HG03354 (cell line): ENCODE measurements around the gene PGLYRP1.

Experiments
- ATAC-seq: cut with Tn5 transposase; IDR thresholded peaks from one replicate; pipeline ENCODE4 v1.9.1; 2021; ENCODE audit warnings: mild to moderate bottlenecking; ENCODE audit not compliant: unreplicated experiment, poor library complexity, severe bottlenecking

Gene PGLYRP1

GRCh38 chr19:46009530-46010510 is 13.0 kb downstream of the PGLYRP1 start:
- no peak for ATAC-seq

DNA sequence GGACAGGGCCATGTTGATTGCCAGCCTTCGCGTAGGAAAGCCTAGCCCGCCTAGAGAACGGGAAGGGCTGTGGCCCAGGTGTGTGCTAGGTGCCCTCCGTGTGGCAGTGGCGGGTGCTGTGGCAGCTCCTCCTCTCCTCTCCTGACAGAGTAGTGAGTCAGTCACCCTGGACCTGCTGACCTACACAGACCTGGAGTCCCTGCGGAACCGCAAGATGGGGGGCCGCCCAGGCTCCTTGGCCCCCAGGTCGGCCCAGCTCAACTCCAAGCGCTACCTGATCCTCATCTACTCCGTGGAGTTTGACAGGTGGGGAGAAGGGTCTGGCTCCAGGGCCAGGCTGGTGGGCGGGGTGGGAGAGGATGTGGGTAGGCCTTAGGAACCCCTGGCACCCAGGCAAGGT is 16.4 kb downstream of the PGLYRP1 start:
- no peak for ATAC-seq

DNA sequence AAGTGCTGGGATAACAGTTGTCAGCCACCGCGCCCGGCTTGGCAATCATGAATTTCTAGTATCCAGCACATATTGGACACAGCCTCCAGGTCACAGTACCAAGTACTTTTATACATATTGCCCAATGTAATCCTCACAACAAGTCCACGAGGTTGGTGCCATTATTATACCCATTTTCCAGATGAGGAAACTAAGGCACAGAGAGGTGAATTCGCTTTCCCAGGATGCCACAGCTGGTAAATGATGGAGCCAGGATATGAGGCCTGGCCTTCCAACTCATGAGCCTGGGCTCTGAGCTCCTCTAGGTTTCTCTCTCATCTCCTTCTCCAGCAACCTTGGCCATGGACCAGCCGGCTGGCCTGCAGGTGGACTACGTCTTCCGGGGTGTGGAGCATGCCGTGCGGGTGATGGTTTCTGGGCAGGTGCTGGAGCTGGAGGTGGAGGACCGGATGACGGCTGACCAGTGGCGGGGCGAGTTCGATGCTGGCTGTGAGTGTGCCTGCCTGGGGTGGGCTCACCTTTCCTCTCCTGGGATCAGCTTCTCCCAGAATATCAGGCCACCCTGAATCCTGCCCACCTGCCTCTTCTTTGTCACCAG is 20.1 kb downstream of the PGLYRP1 start:
- no peak for ATAC-seq

DNA sequence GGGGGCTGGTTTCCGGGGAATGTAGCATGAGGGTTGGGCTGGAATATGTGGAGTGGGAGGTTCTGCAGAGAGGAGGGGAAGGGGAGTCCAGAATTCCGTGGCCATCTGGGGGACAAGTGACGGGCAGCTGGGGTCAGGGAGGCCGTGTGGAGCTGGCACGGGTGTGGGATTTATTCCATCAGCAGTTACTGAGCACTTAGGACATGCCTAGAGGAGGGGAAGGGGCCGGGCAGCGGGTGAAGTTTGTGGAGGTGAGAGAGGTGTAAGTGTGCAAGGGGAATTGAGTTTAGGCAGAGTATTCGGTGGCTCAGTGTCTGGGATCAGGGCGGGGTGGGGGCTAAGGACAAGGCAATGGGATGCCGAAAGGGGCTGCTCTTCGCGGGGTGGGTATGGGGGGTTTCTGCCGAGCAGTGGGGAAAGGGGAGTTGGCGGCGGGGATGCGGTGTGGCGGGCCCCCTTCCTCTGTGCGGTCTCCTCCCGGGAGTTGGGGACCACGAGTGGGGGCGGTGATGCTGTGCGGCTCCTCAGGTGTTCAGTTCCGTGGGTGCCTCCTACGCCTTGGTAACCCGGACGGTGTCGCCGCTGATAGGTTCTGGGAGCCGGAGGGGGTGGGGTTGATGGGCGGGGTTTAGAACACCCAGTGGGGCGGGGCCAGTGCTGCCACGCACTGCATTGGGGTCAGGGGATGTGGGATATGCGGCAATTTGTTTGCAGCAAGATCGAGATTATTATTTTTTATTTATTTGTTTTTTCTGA is 22.2 kb downstream of the PGLYRP1 start:
- no peak for ATAC-seq

DNA sequence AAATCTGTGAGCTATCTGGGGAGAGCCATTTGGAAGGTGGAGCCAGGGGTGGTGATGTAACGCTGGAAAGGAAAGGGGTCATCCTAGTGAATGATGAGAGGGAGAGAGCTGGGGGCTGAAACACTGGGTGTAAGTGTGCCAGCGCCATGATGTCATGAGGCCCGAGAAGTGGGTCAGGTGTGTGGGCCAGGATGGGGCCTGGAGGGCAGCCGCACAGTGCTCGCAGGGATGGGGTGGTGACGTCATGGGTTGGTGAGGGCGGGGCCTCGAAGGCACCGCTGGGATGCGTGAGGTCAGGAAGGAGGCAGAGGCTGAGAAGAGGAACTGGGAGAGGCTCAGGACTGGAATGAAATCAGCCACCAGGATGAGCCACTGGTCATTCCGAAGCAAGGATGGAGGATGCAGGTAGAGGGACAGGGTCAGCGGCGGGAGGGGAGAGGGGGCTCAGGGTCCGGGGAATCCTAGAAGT is 23.2 kb downstream of the PGLYRP1 start:
- ATAC-seq, result no peak

GRCh38 chr19:45998834-45999233 is 24.0 kb downstream of the PGLYRP1 start:
- no peak for ATAC-seq

DNA sequence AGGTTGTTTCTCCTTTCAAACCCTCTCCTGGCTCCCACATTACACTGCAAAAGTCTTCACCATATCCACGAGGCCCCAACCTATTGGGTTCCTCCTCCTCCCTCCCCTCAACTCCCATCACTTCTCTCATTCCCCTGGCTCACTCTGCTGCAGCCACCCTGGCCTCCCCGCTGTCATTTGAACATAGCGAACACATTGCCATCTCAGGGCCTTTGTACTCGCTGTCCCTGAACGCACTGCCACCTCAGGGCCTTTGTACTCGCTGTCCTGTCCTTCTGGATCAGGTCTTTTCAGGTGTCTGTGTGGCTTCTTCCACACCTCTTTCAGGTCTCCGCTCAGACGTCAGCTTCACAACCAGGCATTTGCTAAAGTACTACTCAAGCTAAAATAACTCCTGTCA is 25.9 kb downstream of the PGLYRP1 start:
- ATAC-seq, result no peak

- no peak for ATAC-seq
These were observed 27.0 kb downstream of the PGLYRP1 start for GRCh38 chr19:45995715-45996385.

- ATAC-seq, result peak; percentile 94
These were observed 27.7 kb downstream of the PGLYRP1 start, which contains the start of gene CCDC61 for GRCh38 chr19:45994998-45995714. Gene CCDC61, plus strand, starts transcription at chr19:45995467. Its CDS starts 7,552 bp downstream, at chr19:46003019.

DNA sequence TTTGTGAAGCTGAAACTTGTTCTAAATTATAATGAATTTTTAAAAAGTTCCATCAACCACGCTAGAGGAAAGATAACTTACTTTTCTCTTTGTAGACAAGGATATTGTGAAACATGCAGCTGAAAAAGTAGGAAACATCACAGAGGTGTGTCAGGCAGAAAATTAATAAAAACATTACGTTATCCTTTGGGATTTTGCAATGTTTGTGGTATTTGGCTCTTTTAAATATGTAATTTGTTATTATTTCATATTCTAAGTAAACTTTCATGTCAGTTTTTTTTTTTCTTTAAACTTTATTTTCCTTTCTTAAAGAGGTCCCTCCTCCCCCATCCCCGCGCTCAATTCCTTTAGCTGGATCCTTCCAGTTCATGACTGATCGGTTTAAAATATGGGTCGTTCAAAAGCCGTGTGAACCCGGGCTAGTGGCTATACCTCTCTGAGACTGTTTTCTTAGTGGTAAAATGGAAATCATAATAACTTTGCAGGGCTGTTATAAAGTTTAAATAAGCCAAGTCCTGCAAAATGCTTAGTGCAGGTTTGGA is 28.3 kb downstream of the PGLYRP1 start:
- ATAC-seq, result peak; percentile 4

DNA sequence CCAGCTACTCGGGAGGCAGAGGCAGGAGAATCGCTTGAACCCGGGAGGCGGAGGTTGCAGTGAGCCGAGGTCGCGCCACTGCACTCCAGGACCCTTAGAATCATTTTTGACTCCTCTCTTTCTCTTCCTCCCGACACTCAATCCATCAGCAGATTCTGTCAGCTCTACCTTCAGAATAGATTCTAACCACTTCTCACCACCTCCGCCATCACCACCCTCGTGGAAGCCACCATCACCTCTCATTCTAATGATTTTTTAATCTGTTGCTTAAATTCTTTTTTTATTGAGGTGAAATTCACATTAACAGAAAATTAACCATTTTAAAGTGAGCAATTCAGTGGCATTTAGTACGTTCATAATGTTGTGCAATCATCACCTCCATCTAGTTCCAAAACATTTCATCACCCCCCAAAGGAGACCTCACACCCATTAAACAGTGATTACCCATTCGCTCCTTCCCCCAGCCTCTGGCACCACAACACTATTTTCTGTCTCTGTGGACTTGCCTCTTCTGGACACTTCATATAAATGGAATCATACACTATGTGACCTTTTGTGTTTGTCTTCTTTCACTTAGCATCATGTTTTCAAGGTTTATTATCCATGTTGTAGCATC is 32.6 kb downstream of the PGLYRP1 start:
- ATAC-seq, result no peak

- ATAC-seq, result no peak
These were observed 37.5 kb downstream of the PGLYRP1 start for GRCh38 chr19:45985321-45985720.

DNA sequence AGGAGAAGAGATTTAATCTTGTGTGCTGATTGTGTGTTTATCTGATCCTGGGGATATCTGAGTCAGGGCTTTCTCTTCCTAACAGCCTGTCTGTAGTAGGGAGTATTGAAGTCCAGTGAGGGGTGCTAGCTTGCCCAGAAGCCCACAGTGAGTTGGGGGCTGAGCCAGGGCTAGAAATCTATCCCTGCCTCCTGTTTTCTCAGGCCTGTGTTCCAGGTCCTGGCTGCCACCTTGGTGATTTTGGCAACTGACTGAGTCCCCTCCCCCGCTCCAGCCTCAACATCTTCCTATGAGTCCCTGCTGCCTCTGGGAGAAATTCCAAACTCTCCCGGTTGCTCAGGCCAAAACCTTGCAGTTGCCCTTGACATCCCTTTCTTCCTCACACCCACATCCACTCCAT is 41.5 kb downstream of the PGLYRP1 start:
- ATAC-seq, result no peak

- no peak for ATAC-seq
These were observed 44.7 kb downstream of the PGLYRP1 start for GRCh38 chr19:45978156-45978555.

DNA sequence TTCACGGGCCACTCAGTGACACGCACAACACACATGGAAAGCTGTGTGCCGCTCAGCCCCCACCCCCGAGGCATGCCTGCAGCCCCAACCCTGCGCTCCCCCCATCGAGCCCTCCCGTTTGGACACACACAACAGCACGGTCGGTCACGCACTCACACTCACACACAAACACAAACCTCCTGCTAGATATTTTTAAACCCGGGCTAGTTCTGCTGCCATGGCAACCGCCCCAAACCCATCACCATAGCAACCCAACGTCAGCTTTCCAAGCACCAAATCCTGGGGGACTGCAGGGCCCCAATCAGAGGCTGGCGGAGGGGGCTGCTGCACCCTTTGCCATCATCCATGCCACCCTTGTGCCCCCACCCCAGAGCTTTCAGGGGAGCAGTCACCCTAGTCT is 46.7 kb downstream of the PGLYRP1 start:
- ATAC-seq, result no peak

- no peak for ATAC-seq
These were observed 47.4 kb downstream of the PGLYRP1 start for GRCh38 chr19:45975306-45976070.

- ATAC-seq, result no peak
These were observed 49.1 kb downstream of the PGLYRP1 start, which contains the start of gene NOVA2 for GRCh38 chr19:45973553-45974338. Gene NOVA2, minus strand, starts transcription at chr19:45973865. Its CDS starts 514 bp downstream, at chr19:45973351.
